ENCODE results near the gene CAPN5. TPM values are rescaled to one million over a fixed set of nuclear protein-coding genes. Genes with fewer than 3 reads are reported as not detected.

Gene CAPN5
- total and polyA plus RNA-seq, 2 of the 13 experiments (the other 11 are each of a cell fraction or from before 2014, with no cell fraction given), result 0.27 to 1.2 TPM

DNA sequence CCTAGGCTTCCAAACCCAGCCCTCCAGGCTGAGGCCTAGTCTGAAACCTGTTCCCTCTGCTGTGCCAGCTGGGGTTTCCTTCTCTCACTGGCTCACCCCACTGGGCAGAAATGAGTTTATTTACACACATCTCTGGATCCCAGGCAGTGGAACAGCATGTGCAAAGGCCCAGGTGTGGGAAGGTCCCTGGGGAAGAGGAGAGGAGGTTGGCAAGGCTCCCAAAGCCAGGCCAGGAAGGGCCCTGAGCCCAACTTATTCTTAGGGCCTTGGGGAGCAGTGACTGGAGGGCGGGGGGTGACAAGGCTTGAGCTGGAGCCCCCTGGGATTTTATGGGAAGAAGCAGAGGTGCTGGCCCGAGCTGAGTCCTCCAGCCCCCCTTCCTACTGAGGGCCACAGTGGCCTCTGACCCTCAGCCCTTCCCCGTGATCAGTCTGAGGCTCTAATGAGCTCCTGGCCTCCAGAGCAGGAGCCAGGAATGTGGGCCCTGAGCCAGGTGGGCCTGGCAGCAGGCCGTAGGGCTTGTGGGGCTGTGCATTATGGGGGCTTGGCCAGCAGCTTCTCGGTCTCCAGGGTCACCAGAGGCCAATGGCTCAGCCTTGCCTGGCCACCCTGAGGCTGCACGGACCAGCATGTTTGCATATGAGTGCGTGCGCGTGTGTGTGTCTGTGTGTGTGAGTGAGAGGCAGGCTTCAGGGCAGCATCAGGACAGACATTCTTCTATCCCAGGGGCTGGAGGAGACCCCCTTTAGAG lies 64.2 kb downstream of the CAPN5 start:
- Histone ChIP-seq H3K79me2 (ENCODE audit: insufficient read depth, low read length) (no peaks in the 10 kb centered on the region), H3K9ac (ENCODE audit: insufficient read depth, low read depth, low read length) (peak overlapping the region; percentile 55), H3K36me3 (replicated peaks in 1 of 2; ENCODE audit: control insufficient read depth in 1 of 2, insufficient read depth in 2 of 2, low read length in 2 of 2) (no peaks in the 10 kb centered on the region), H3K4me1 (ENCODE audit: insufficient read depth, low read length) (peaks cover 58% of the 10 kb centered on the region), H3K4me3 (replicated peaks in 1 of 3; ENCODE audit: insufficient read depth in 1 of 3, low read depth in 2 of 3, low read length in 3 of 3) (peak overlapping the region in 2 of 3 experiments; percentile 24 to 80; a peak in 3 of 6 replicates), H4K20me1 (ENCODE audit: insufficient read depth, low read length) (no peaks in the 10 kb centered on the region), H3K4me2 (ENCODE audit: low read depth, low read length) (peak overlapping the region; percentile 100), H3K27ac (ENCODE audit: extremely low read length, insufficient read depth, low read length) (peak overlapping the region; percentile 64), H3K27me3 (ENCODE audit: control insufficient read depth in 1 of 2, insufficient read depth in 2 of 2, low read length in 2 of 2) (peaks cover 0 to 7% of the 10 kb centered on the region in 2 experiments; a peak in 1 of 5 replicates), H2AFZ (ENCODE audit: low read length) (no peak overlapping the region), H3K9me3 (ENCODE audit: low read length) (no peaks in the 10 kb centered on the region)
- BruUV-seq (replicated peaks), result no TSS peak
- ATAC-seq (peak; percentile 57), FAIRE-seq (peak; percentile 34), DNase-seq (ENCODE audit: low spot score) (peak; percentile 82)
- ChIA-PET CTCF (ENCODE audit: low intra/inter-chr PET ratio, low total read pairs) (no interaction called here), POLR2A (interaction anchor here (0.8 to 3.5 kb wide), 6 partner anchors 9 to 43 kb away, joined by 3 to 18 read pairs (median 4); no protein-coding TSS in a partner anchor)
- intact Hi-C loops (cut with micrococcal nuclease; ENCODE audit: unreplicated experiment), result loop anchor here (1.0 kb wide), 1 partner anchor 41 kb away; no protein-coding TSS in a partner anchor
- WGBS (ENCODE audit: low lambda C conversion rate), result 0% methylated on average over 2 of the region's 9 CpGs
- in situ Hi-C loops (cut with HindIII; ENCODE audit: extremely low pct_ligation_motif_present, low pct_unique_long_range_greater_than_20kb), result no loop called here
- TF ChIP-seq POLR2A (IDR thresholded peaks at IDR 0.05; ENCODE audit: insufficient read depth in 1 of 2, low read depth in 2 of 2, low read length in 2 of 2) (no peak), ZNF737 (CRISPR knock-in tag; IDR thresholded peaks at IDR 0.05; ENCODE audit: borderline replicate concordance) (no peak), ARNT2 (CRISPR knock-in tag; IDR thresholded peaks at IDR 0.05; ENCODE audit: low read depth) (no peak), POGZ (CRISPR knock-in tag; IDR thresholded peaks at IDR 0.05) (peak; percentile 42; the same call in 1 of the 2 replicates), JARID2 (CRISPR knock-in tag; IDR thresholded peaks at IDR 0.05; ENCODE audit: insufficient replicate concordance) (no peak), NFIC (IDR thresholded peaks at IDR 0.05; ENCODE audit: low read length) (peak; percentile 20; the same call in 1 of the 2 replicates), FOXM1 (CRISPR knock-in tag; IDR thresholded peaks at IDR 0.05) (no peak), ZNF567 (CRISPR knock-in tag; IDR thresholded peaks at IDR 0.05; ENCODE audit: borderline replicate concordance) (no peak), ZBTB3 (CRISPR knock-in tag; IDR thresholded peaks at IDR 0.05; ENCODE audit: borderline replicate concordance, low read depth) (no peak), REL (CRISPR knock-in tag; conservative IDR thresholded peaks at IDR 0.05) (no peak), LCORL (IDR thresholded peaks at IDR 0.05) (no peak), LCORL (CRISPR knock-in tag; IDR thresholded peaks at IDR 0.05) (peak; percentile 91), ZFAT (CRISPR knock-in tag; conservative IDR thresholded peaks at IDR 0.05) (no peak), ZNF672 (CRISPR knock-in tag; IDR thresholded peaks at IDR 0.05) (no peak), SCMH1 (CRISPR knock-in tag; IDR thresholded peaks at IDR 0.05; ENCODE audit: borderline replicate concordance) (no peak)
- TF ChIP-seq, protein P1, sequence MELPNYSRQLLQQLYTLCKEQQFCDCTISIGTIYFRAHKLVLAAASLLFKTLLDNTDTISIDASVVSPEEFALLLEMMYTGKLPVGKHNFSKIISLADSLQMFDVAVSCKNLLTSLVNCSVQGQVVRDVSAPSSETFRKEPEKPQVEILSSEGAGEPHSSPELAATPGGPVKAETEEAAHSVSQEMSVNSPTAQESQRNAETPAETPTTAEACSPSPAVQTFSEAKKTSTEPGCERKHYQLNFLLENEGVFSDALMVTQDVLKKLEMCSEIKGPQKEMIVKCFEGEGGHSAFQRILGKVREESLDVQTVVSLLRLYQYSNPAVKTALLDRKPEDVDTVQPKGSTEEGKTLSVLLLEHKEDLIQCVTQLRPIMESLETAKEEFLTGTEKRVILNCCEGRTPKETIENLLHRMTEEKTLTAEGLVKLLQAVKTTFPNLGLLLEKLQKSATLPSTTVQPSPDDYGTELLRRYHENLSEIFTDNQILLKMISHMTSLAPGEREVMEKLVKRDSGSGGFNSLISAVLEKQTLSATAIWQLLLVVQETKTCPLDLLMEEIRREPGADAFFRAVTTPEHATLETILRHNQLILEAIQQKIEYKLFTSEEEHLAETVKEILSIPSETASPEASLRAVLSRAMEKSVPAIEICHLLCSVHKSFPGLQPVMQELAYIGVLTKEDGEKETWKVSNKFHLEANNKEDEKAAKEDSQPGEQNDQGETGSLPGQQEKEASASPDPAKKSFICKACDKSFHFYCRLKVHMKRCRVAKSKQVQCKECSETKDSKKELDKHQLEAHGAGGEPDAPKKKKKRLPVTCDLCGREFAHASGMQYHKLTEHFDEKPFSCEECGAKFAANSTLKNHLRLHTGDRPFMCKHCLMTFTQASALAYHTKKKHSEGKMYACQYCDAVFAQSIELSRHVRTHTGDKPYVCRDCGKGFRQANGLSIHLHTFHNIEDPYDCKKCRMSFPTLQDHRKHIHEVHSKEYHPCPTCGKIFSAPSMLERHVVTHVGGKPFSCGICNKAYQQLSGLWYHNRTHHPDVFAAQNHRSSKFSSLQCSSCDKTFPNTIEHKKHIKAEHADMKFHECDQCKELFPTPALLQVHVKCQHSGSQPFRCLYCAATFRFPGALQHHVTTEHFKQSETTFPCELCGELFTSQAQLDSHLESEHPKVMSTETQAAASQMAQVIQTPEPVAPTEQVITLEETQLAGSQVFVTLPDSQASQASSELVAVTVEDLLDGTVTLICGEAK (IDR thresholded peaks at IDR 0.05), result no peak
- TF ChIP-seq, protein P1 (CRISPR knock-in tag; IDR thresholded peaks at IDR 0.05), result 0 out of 2 replicates have a peak, but pooled peaks have one; percentile 33

Data from HepG2 (cell line).